GM12878 (cell line): ENCODE measurements around the gene PLEKHJ1. TPM values are rescaled to one million over a fixed set of nuclear protein-coding genes. Genes with fewer than 3 reads are reported as not detected.
A peak's percentile ranks its signal among the peaks of the same experiment; 100 is the strongest.

Source experiments
- BHLHE40 ChIP-seq, 2 experiments: fragments of 450-650 bp in 1 of 2; IDR thresholded peaks; 2 replicates each; pipeline ENCODE4 v1.6.1; 2011 to 2017; ENCODE audit warnings: low read depth in 2 of 2, borderline replicate concordance in 1 of 2, improper control_type of control experiment in 1 of 2, low read length in 1 of 2, mild to moderate bottlenecking in 1 of 2
- EGR1 ChIP-seq, 2 experiments: IDR thresholded peaks; 1 replicate in 1 of 2; 2 replicates in 1 of 2; pipeline ENCODE4 v1.6.1; 2011 to 2012; ENCODE audit warnings: low read depth in 2 of 2, low read length in 2 of 2, borderline replicate concordance in 1 of 2, mild to moderate bottlenecking in 1 of 2, moderate library complexity in 1 of 2
- GABPA ChIP-seq: IDR thresholded peaks from 2 replicates; pipeline ENCODE4 v1.6.1; 2014; ENCODE audit warnings: antibody characterized with exemption, low read depth, mild to moderate bottlenecking, inconsistent platforms
- JUND ChIP-seq: IDR thresholded peaks from 2 replicates; pipeline ENCODE4 v1.6.1; 2012; ENCODE audit warnings: low read depth, mild to moderate bottlenecking, low read length, improper control_type of control experiment, moderate library complexity
- MTA3 ChIP-seq: IDR thresholded peaks from 2 replicates; pipeline ENCODE4 v1.6.1; 2012; ENCODE audit warnings: low read length, inconsistent platforms, borderline replicate concordance
- NR2C2 ChIP-seq: IDR thresholded peaks from 2 replicates; pipeline ENCODE4 v1.6.1; 2011; ENCODE audit warnings: borderline replicate concordance, low read depth; ENCODE audit not compliant: control insufficient read depth, insufficient read length
- NR2F1 ChIP-seq: fragments of 450-650 bp; conservative IDR thresholded peaks from 2 replicates; pipeline ENCODE4 v1.6.1; 2017; ENCODE audit warnings: mild to moderate bottlenecking
- POLR2AphosphoS2 ChIP-seq: IDR thresholded peaks from 2 replicates; pipeline ENCODE4 v1.6.1; 2011; ENCODE audit warnings: low read depth, mild to moderate bottlenecking, low read length, improper control_type of control experiment, moderate library complexity
- POU2F2 ChIP-seq: IDR thresholded peaks from 3 replicates; pipeline ENCODE4 v1.6.1; 2011; ENCODE audit warnings: low read depth, mild to moderate bottlenecking, low read length, borderline replicate concordance
- RCOR1 ChIP-seq: conservative IDR thresholded peaks from 2 replicates; pipeline ENCODE4 v1.6.1; 2012; ENCODE audit warnings: low read depth, low read length, improper control_type of control experiment
- SIN3A ChIP-seq: IDR thresholded peaks from 2 replicates; pipeline ENCODE4 v1.6.1; 2012; ENCODE audit warnings: low read depth, low read length, improper control_type of control experiment
- SP1 ChIP-seq: IDR thresholded peaks from one replicate; pipeline ENCODE4 v1.6.1; 2011; ENCODE audit warnings: low read depth, low read length
- SUZ12 ChIP-seq: fragments of 200-600 bp; sonication (generic); IDR thresholded peaks from one replicate; pipeline ENCODE4 v1.6.1; 2018; ENCODE audit warnings: antibody characterized with exemption, mild to moderate bottlenecking; ENCODE audit not compliant: unreplicated experiment
- TAF1 ChIP-seq: IDR thresholded peaks from 2 replicates; pipeline ENCODE4 v1.6.1; 2011; ENCODE audit warnings: mild to moderate bottlenecking, low read depth, low read length, borderline replicate concordance
- TARDBP ChIP-seq: IDR thresholded peaks from 2 replicates; pipeline ENCODE4 v1.6.1; 2016; ENCODE audit warnings: borderline replicate concordance
- TCF12 ChIP-seq: IDR thresholded peaks from 2 replicates; pipeline ENCODE4 v1.6.1; 2011; ENCODE audit warnings: low read depth, mild to moderate bottlenecking, low read length
- ZNF24 ChIP-seq: fragments of 450-650 bp; IDR thresholded peaks from 2 replicates; pipeline ENCODE4 v1.6.1; 2017; ENCODE audit warnings: antibody characterized with exemption, mild to moderate bottlenecking
- polyA plus RNA-seq, 11 experiments: library from polyadenylated mRNA; depleted of rRNA in 4 of 11; unstranded in 6 of 11; stranded (reverse) in 5 of 11; fragments of >200 nt; fragmentation: Nextera tagmentation in 4 of 11; fragmentation: Illumina TruSeq in 1 of 11; extraction: Ambion mirVana in 4 of 11; extraction: Trizol in 1 of 11; gene quantifications; 1 replicate in 1 of 11; 2 replicates in 10 of 11; pipeline versions ENCODE4 v1.2.1 to v1.2.3, GENCODE V29; 2011 to 2016; ENCODE audit warnings: inconsistent platforms in 2 of 11, missing spikeins in 2 of 11, low read depth in 1 of 11
- total RNA-seq, 4 experiments: library from RNA; depleted of rRNA in 3 of 4; stranded (reverse); fragments of >200 nt in 3 of 4; fragmentation: Illumina TruSeq in 1 of 4; extraction: Trizol in 1 of 4; gene quantifications; 2 replicates each; pipeline versions ENCODE4 v1.2.1 to v1.2.3, GENCODE V29; 2013 to 2021
- TF ChIP-seq, protein P1 (sequence below): fragments of 450-650 bp; IDR thresholded peaks from 2 replicates; pipeline ENCODE4 v1.6.1; 2017; ENCODE audit warnings: mild to moderate bottlenecking
- TF ChIP-seq, protein P2 (sequence below), 3 experiments: IDR thresholded peaks in 2 of 3; conservative IDR thresholded peaks in 1 of 3; 2 replicates each; pipeline ENCODE4 v1.5.1; 2011; ENCODE audit warnings: low read depth in 3 of 3, low read length in 3 of 3, mild to moderate bottlenecking in 3 of 3, control low read depth in 2 of 3, moderate library complexity in 2 of 3, inconsistent platforms in 1 of 3, mixed read lengths in 1 of 3; ENCODE audit not compliant: control insufficient read depth in 2 of 3, insufficient read depth in 1 of 3; ENCODE audit errors: extremely low read depth in 1 of 3
- TF ChIP-seq, protein P3 (sequence below): fragments of 450-650 bp; IDR thresholded peaks from 2 replicates; pipeline ENCODE4 v1.6.1; 2016; ENCODE audit warnings: mild to moderate bottlenecking
- TF ChIP-seq, protein P4 (sequence below): IDR thresholded peaks from 2 replicates; pipeline ENCODE4 v1.6.1; 2012; ENCODE audit warnings: low read depth, low read length, improper control_type of control experiment

Gene PLEKHJ1
- total and polyA plus RNA-seq, 10 of the 15 experiments (the other 5 are each of a cell fraction or from before 2014, with no cell fraction given): 1.3 to 133 (median 75.0) TPM

DNA sequence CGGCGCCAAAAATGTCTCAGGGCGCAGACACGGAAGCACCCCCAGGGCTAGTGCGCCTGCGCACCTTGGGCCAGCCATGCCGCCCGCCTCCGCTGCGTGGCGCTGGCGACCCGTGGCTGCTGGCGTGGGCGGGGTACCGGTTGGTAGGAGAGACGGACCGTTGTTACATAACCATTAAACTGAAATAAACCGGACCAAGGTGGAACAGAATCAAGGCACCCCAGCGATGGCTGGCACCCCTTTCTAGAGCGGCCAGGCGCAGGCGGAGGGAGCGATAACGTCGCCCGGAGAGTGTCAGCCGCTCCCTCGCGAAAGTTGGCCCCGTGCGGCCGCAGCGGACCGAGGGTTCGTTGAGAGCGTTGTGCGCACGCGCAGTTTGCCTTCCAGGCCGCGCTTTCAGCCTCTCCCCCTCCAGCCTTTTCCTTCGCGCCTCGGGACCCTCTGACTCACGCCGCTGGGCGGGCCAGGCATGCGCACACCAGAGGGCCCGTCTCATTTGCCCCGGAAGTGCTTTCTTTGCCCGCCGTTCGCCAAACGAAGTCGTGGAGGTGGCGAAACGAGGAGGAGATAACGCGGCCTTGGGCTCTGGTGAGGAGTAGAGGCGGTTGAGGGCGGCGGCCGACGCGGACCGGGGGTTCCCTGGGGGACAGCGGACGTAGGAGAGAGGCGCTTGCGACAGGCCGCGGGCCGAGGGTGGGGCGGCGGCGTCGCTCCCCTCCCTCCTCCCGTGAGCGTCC lies at the start of gene PLEKHJ1, which contains the start of gene SF3A2 (continued):
- TF ChIP-seq, protein P1, sequence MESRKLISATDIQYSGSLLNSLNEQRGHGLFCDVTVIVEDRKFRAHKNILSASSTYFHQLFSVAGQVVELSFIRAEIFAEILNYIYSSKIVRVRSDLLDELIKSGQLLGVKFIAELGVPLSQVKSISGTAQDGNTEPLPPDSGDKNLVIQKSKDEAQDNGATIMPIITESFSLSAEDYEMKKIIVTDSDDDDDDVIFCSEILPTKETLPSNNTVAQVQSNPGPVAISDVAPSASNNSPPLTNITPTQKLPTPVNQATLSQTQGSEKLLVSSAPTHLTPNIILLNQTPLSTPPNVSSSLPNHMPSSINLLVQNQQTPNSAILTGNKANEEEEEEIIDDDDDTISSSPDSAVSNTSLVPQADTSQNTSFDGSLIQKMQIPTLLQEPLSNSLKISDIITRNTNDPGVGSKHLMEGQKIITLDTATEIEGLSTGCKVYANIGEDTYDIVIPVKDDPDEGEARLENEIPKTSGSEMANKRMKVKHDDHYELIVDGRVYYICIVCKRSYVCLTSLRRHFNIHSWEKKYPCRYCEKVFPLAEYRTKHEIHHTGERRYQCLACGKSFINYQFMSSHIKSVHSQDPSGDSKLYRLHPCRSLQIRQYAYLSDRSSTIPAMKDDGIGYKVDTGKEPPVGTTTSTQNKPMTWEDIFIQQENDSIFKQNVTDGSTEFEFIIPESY: no peak
- no peak; the same call in 1 of the 2 replicates for TF ChIP-seq ZNF24
- peak; percentile 73 for TF ChIP-seq POU2F2
- TF ChIP-seq, protein P2, sequence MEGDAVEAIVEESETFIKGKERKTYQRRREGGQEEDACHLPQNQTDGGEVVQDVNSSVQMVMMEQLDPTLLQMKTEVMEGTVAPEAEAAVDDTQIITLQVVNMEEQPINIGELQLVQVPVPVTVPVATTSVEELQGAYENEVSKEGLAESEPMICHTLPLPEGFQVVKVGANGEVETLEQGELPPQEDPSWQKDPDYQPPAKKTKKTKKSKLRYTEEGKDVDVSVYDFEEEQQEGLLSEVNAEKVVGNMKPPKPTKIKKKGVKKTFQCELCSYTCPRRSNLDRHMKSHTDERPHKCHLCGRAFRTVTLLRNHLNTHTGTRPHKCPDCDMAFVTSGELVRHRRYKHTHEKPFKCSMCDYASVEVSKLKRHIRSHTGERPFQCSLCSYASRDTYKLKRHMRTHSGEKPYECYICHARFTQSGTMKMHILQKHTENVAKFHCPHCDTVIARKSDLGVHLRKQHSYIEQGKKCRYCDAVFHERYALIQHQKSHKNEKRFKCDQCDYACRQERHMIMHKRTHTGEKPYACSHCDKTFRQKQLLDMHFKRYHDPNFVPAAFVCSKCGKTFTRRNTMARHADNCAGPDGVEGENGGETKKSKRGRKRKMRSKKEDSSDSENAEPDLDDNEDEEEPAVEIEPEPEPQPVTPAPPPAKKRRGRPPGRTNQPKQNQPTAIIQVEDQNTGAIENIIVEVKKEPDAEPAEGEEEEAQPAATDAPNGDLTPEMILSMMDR (IDR thresholded peaks at IDR 0.05 in 2 of 3, conservative IDR thresholded peaks at IDR 0.05 in 1 of 3; ENCODE audit: control insufficient read depth in 2 of 3, extremely low read depth in 1 of 3, insufficient read depth in 1 of 3, low read depth in 3 of 3, low read length in 3 of 3): peak; percentile 99 to 100 (median 99); a peak in 5 of 6 replicates
- TF ChIP-seq MTA3: no peak
- peak; percentile 65; the same call in 1 of the 2 replicates for TF ChIP-seq NR2F1
- peak; percentile 34 for TF ChIP-seq SP1
- 0 out of 2 replicates have a peak, but pooled peaks have one; percentile 21 for TF ChIP-seq JUND
- TF ChIP-seq BHLHE40 (IDR thresholded peaks at IDR 0.05; ENCODE audit: borderline replicate concordance in 1 of 2, low read depth in 2 of 2, low read length in 1 of 2): peak in 1 of 2 experiments; percentile 67; a peak in 3 of 4 replicates
- peak; percentile 82; the same call in 1 of the 2 replicates for TF ChIP-seq TAF1
- TF ChIP-seq, protein P3, sequence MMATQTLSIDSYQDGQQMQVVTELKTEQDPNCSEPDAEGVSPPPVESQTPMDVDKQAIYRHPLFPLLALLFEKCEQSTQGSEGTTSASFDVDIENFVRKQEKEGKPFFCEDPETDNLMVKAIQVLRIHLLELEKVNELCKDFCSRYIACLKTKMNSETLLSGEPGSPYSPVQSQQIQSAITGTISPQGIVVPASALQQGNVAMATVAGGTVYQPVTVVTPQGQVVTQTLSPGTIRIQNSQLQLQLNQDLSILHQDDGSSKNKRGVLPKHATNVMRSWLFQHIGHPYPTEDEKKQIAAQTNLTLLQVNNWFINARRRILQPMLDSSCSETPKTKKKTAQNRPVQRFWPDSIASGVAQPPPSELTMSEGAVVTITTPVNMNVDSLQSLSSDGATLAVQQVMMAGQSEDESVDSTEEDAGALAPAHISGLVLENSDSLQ: peak; percentile 6; the same call in 1 of the 2 replicates
- TF ChIP-seq SIN3A: peak; percentile 83; the same call in 1 of the 2 replicates
- TF ChIP-seq NR2C2: peak; percentile 81
- peak; percentile 75 to 98 for TF ChIP-seq EGR1 (IDR thresholded peaks at IDR 0.05; ENCODE audit: borderline replicate concordance in 1 of 2, low read depth in 2 of 2, low read length in 2 of 2)
- 0 out of 2 replicates have a peak, but pooled peaks have one; percentile 37 for TF ChIP-seq TCF12
- no peak for TF ChIP-seq SUZ12
- 0 out of 2 replicates have a peak, but pooled peaks have one; percentile 14 for TF ChIP-seq TARDBP
- 0 out of 2 replicates have a peak, but pooled peaks have one; percentile 43 for TF ChIP-seq POLR2AphosphoS2
- TF ChIP-seq, protein P4, sequence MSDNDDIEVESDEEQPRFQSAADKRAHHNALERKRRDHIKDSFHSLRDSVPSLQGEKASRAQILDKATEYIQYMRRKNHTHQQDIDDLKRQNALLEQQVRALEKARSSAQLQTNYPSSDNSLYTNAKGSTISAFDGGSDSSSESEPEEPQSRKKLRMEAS: peak; percentile 74
- peak; percentile 91 for TF ChIP-seq GABPA
- no peak for TF ChIP-seq RCOR1
